GM18502 (cell line): Measurements from ENCODE around the gene FITM1.
A peak's percentile ranks its signal among the peaks of the same experiment; 100 is the strongest.

ENCODE experiments used
- ATAC-seq: cut with Tn5 transposase; IDR thresholded peaks from one replicate; pipeline ENCODE4 v1.9.1; 2021; ENCODE audit warnings: mild to moderate bottlenecking; ENCODE audit not compliant: unreplicated experiment, poor library complexity

FITM1 gene

GRCh38 chr14:24116128-24116814, 14.2 kb upstream of the FITM1 start:
- ATAC-seq, result no peak

GRCh38 chr14:24117179-24117578, 13.3 kb upstream of the FITM1 start:
- ATAC-seq, result no peak

GRCh38 chr14:24119691-24120090, 10.8 kb upstream of the FITM1 start:
- no peak for ATAC-seq

- ATAC-seq, result no peak
Observed at GRCh38 chr14:24121210-24121609, 9.2 kb upstream of the FITM1 start.

- ATAC-seq, result no peak
Observed at GRCh38 chr14:24122416-24122815, 8.0 kb upstream of the FITM1 start.

- ATAC-seq, result no peak
Observed at GRCh38 chr14:24122898-24123297, 7.6 kb upstream of the FITM1 start.

- ATAC-seq, result peak; percentile 71
Observed at GRCh38 chr14:24123424-24124417, 6.7 kb upstream of the FITM1 start.

- ATAC-seq, result no peak
Observed at GRCh38 chr14:24126939-24127338, 3.5 kb upstream of the FITM1 start.

- ATAC-seq, result no peak
Observed at GRCh38 chr14:24127673-24128072, 2.8 kb upstream of the FITM1 start.

GRCh38 chr14:24129410-24129998, 955 bp upstream of the FITM1 start:
- ATAC-seq, result no peak

GRCh38 chr14:24130717-24131548, 474 bp downstream of the FITM1 start:
- ATAC-seq, result no peak

- no peak for ATAC-seq
Observed at GRCh38 chr14:24131549-24131966, 1.1 kb downstream of the FITM1 start.

GRCh38 chr14:24132061-24132685, 1.7 kb downstream of the FITM1 start:
- ATAC-seq, result no peak

- no peak for ATAC-seq
Observed at GRCh38 chr14:24132976-24133375, 2.5 kb downstream of the FITM1 start.

GRCh38 chr14:24133735-24134134, 3.3 kb downstream of the FITM1 start:
- no peak for ATAC-seq

GRCh38 chr14:24135584-24135833, 5.0 kb downstream of the FITM1 start:
- peak; percentile 5 for ATAC-seq

- ATAC-seq, result peak; percentile 86
Observed at GRCh38 chr14:24135834-24136683, 5.6 kb downstream of the FITM1 start, which contains the start of gene PSME1. PSME1 (plus strand) TSS chr14:24136194; CDS start chr14:24136263, 69 bp downstream.

- ATAC-seq, result no peak
Observed at GRCh38 chr14:24136684-24137528, 6.4 kb downstream of the FITM1 start.
